Astrocyte (in vitro differentiated cells and primary cell): ENCODE data around the gene GPR12. TPM values are rescaled to one million over a fixed set of nuclear protein-coding genes. Genes with fewer than 3 reads are reported as not detected.

Experiments
- DNase-seq: peaks from one replicate; pipeline ENCODE4 v3.0.0-alpha.2; 2010; ENCODE audit warnings: low read depth
- FAIRE-seq: peaks from 2 replicates; lab custom pipeline; 2011; peaks lifted over from hg19 to GRCh38; lab: Jason Lieb, UNC
- H2AFZ ChIP-seq: 2 replicates; pipeline ENCODE4 v1.6.0; 2012; ENCODE audit warnings: low read depth, low read length, inconsistent platforms
- H3K27ac ChIP-seq: 2 replicates; pipeline ENCODE4 v1.5.1; 2011; ENCODE audit warnings: low read depth, low read length, inconsistent platforms
- H3K27me3 ChIP-seq: 2 replicates; pipeline ENCODE4 v1.6.0; 2011; ENCODE audit warnings: low read length, inconsistent platforms; ENCODE audit not compliant: insufficient read depth
- H3K36me3 ChIP-seq: 2 replicates; pipeline ENCODE4 v1.5.1; 2011; ENCODE audit warnings: low read length, inconsistent platforms; ENCODE audit not compliant: insufficient read depth
- H3K4me1 ChIP-seq: 2 replicates; pipeline ENCODE4 v1.5.1; 2011; ENCODE audit warnings: low read length, inconsistent platforms; ENCODE audit not compliant: insufficient read depth
- H3K4me2 ChIP-seq: 2 replicates; pipeline ENCODE4 v1.6.0; 2012; ENCODE audit warnings: low read length, inconsistent platforms
- H3K4me3 ChIP-seq: 2 replicates; pipeline ENCODE4 v1.5.1; 2011; ENCODE audit warnings: low read depth, mild to moderate bottlenecking, low read length, inconsistent platforms; ENCODE audit not compliant: insufficient read depth
- H3K79me2 ChIP-seq: 2 replicates; pipeline ENCODE4 v1.6.0; 2012; ENCODE audit warnings: mild to moderate bottlenecking, low read length, inconsistent platforms; ENCODE audit not compliant: insufficient read depth
- H3K9ac ChIP-seq: 2 replicates; pipeline ENCODE4 v1.6.0; 2012; ENCODE audit warnings: mild to moderate bottlenecking, low read length, inconsistent platforms
- H3K9me3 ChIP-seq: 2 replicates; pipeline ENCODE4 v1.5.1; 2012; ENCODE audit warnings: low read depth, mild to moderate bottlenecking, low read length, inconsistent platforms; ENCODE audit not compliant: insufficient read depth
- H4K20me1 ChIP-seq: 2 replicates; pipeline ENCODE4 v1.6.0; 2012; ENCODE audit warnings: low read length, inconsistent platforms; ENCODE audit not compliant: insufficient read depth
- H3K27ac Mint-ChIP-seq: one replicate; pipeline ENCODE4 v1.8.0; 2021; ENCODE audit warnings: mild to moderate bottlenecking, mixed read lengths; ENCODE audit not compliant: unreplicated experiment
- H3K27me3 Mint-ChIP-seq: one replicate; pipeline ENCODE4 v1.8.0; 2021; ENCODE audit warnings: low read depth, mixed read lengths; ENCODE audit not compliant: unreplicated experiment
- H3K36me3 Mint-ChIP-seq: one replicate; pipeline ENCODE4 v1.8.0; 2021; ENCODE audit warnings: low read depth, mixed read lengths; ENCODE audit not compliant: unreplicated experiment
- H3K4me1 Mint-ChIP-seq: one replicate; pipeline ENCODE4 v1.8.0; 2021; ENCODE audit warnings: low read depth, mixed read lengths; ENCODE audit not compliant: unreplicated experiment
- H3K4me3 Mint-ChIP-seq: one replicate; pipeline ENCODE4 v1.8.0; 2021; ENCODE audit warnings: mild to moderate bottlenecking, moderate library complexity, mixed read lengths; ENCODE audit not compliant: unreplicated experiment
- H3K9me3 Mint-ChIP-seq: one replicate; pipeline ENCODE4 v1.8.0; 2021; ENCODE audit warnings: mild to moderate bottlenecking, mixed read lengths; ENCODE audit not compliant: unreplicated experiment
- CTCF ChIP-seq: IDR thresholded peaks from 2 replicates; pipeline ENCODE4 v1.5.1; 2011; ENCODE audit warnings: low read depth, mild to moderate bottlenecking, inconsistent platforms, low read length, moderate library complexity; ENCODE audit not compliant: insufficient read depth
- EZH2 ChIP-seq: IDR thresholded peaks from 2 replicates; pipeline ENCODE4 v1.6.1; 2012; ENCODE audit warnings: mild to moderate bottlenecking, low read length, inconsistent platforms; ENCODE audit not compliant: insufficient read depth
- total RNA-seq: library from RNA; stranded (reverse); gene quantifications from 2 replicates; pipeline ENCODE4 v1.2.1, GENCODE V29; 2021

Gene GPR12
- total RNA-seq, 1 donor from 2014 or later, result not detected

- no peaks in the 10 kb centered on the region for H3K4me1 Mint-ChIP-seq
- Histone ChIP-seq H3K9ac (no peak overlapping the region), H3K4me1 (no peaks in the 10 kb centered on the region), H4K20me1 (no peaks in the 10 kb centered on the region), H3K4me3 (no peak overlapping the region), H3K27ac (no peak overlapping the region), H2AFZ (no peak overlapping the region), H3K79me2 (no peaks in the 10 kb centered on the region), H3K27me3 (no peaks in the 10 kb centered on the region), H3K9me3 (no peaks in the 10 kb centered on the region), H3K4me2 (no peak overlapping the region), H3K36me3 (no peaks in the 10 kb centered on the region)
- DNase-seq, result peak; percentile 16
- H3K4me3 Mint-ChIP-seq, result no peak overlapping the region
- no peaks in the 10 kb centered on the region for H3K9me3 Mint-ChIP-seq
- peaks cover 14% of the 10 kb centered on the region for H3K27me3 Mint-ChIP-seq
- H3K36me3 Mint-ChIP-seq, result no peaks in the 10 kb centered on the region
- peak; percentile 47 for FAIRE-seq
- TF ChIP-seq CTCF, result peak; percentile 47
- TF ChIP-seq EZH2, result no peak
- no peak overlapping the region for H3K27ac Mint-ChIP-seq
Measured at GRCh38 chr13:26707122-26708006, 53.2 kb downstream of the GPR12 start.

- Histone ChIP-seq H3K9ac (no peak overlapping the region), H3K4me2 (no peak overlapping the region), H3K9me3 (no peaks in the 10 kb centered on the region), H2AFZ (no peak overlapping the region), H3K4me1 (no peaks in the 10 kb centered on the region), H3K27ac (no peak overlapping the region), H3K4me3 (no peak overlapping the region), H3K27me3 (no peaks in the 10 kb centered on the region), H4K20me1 (no peaks in the 10 kb centered on the region), H3K36me3 (no peaks in the 10 kb centered on the region), H3K79me2 (no peaks in the 10 kb centered on the region)
- no peaks in the 10 kb centered on the region for H3K4me1 Mint-ChIP-seq
- no peaks in the 10 kb centered on the region for H3K36me3 Mint-ChIP-seq
- no peak overlapping the region for H3K27ac Mint-ChIP-seq
- TF ChIP-seq CTCF, result no peak
- TF ChIP-seq EZH2, result no peak
- H3K9me3 Mint-ChIP-seq, result no peaks in the 10 kb centered on the region
- DNase-seq, result no peak
- no peak for FAIRE-seq
- peaks cover 14% of the 10 kb centered on the region for H3K27me3 Mint-ChIP-seq
- no peak overlapping the region for H3K4me3 Mint-ChIP-seq
Measured at GRCh38 chr13:26706381-26706780, 54.2 kb downstream of the GPR12 start.

GRCh38 chr13:26705536-26705935 is 55.0 kb downstream of the GPR12 start:
- Histone ChIP-seq H3K4me2 (no peak overlapping the region), H3K4me3 (no peak overlapping the region), H2AFZ (no peak overlapping the region), H3K9ac (no peak overlapping the region), H3K27ac (no peak overlapping the region), H4K20me1 (no peaks in the 10 kb centered on the region), H3K4me1 (no peaks in the 10 kb centered on the region), H3K27me3 (no peaks in the 10 kb centered on the region), H3K9me3 (no peaks in the 10 kb centered on the region), H3K36me3 (no peaks in the 10 kb centered on the region), H3K79me2 (no peaks in the 10 kb centered on the region)
- DNase-seq, result no peak
- no peak for TF ChIP-seq EZH2
- TF ChIP-seq CTCF, result no peak
- Mint-ChIP-seq H3K4me1 (no peaks in the 10 kb centered on the region), H3K27ac (no peak overlapping the region), H3K27me3 (peaks cover 11% of the 10 kb centered on the region), H3K36me3 (no peaks in the 10 kb centered on the region), H3K9me3 (no peaks in the 10 kb centered on the region), H3K4me3 (no peak overlapping the region)
- no peak for FAIRE-seq
